NCI-H2081 (cell line): ENCODE measurements around the gene MMP21.

ENCODE experiments used
- DNase-seq, 2 experiments: peaks; one replicate each; lab custom pipeline; 2025; lab: John Stamatoyannopoulos, UW

The MMP21 gene

DNA sequence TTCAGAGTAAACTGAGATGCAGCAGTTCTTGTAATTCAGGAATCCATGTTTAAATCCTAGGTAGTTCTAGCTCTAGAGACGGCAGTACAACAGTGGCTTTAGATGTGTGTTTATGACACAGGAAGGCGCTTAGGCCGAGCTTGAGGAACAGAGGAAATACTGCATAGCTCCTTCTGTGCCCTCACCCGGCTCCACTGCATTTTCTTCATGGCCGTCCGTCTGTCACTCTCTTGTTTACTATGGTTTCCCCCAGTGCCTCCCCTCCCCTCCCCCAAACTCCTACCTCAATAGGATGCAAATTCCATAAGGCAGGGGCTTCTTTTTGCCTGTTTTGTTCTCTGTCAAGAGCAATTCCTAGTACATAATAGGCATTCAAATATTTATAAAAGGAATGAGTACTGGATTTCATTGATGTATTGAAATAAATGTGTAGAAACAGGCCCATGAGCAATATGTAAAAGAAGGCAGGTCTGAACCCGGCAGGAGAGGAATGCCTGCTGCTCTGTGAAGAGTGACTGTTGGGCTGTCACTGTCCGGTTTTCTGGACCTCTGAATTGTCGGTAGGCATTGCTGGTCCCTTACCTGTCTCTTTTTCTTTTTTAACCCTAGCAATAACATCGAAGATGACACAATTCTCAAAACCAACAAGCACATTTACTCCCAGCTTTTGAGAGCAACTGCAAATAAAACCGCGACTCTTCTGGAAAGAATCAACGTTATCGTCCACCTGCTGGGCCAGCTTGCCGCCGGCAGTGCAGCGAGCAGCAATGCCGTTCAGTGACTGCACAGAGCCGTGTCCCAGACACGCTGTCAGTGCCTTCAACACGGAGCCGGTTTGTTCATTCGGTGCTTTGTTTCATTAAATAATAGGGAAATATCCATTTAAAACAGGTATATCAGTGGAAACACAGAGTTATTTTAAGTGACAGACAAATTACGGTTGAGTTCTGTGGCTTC lies 12.7 kb downstream of the MMP21 start:
- DNase-seq: no peak

DNA sequence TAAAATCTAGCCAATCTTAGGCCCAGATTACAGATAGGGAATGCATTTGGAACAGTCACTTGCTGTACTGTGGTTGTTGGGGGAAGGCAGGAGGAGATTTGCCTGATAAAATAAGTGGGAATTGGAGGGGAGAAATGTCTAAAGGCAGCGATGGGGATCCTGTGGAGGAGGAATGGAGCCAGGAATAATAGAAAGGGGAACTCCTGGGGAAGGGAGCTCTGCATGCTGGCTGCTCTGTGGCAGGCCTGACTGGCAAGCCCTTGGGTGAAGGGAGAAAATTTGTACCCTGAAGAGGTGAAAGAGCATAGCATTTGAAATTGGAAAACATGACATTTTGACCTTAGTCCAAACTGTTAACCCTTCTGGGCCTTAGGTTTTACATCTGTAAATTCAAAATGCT lies 13.7 kb downstream of the MMP21 start:
- DNase-seq: no peak

DNA sequence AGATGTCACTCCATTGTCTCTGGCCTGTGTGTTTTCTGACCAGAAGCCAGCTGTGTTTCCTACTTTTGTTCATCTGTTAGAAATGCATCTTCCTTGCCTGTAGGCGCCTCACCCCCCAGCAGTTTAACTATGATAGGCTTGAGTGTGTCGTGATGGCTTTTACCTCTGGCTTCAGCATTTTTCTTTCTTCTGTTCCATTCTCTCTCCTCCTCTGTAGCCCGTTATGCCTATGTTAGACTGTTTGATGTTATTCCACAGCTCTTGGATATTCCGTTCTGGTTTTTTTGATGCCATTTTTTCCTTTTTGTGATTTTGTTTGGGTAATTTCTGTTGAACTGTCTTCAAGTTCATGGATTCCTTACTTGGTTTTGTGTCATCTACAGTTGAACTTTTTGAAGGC lies 17.9 kb downstream of the MMP21 start:
- no peak for DNase-seq

DNA sequence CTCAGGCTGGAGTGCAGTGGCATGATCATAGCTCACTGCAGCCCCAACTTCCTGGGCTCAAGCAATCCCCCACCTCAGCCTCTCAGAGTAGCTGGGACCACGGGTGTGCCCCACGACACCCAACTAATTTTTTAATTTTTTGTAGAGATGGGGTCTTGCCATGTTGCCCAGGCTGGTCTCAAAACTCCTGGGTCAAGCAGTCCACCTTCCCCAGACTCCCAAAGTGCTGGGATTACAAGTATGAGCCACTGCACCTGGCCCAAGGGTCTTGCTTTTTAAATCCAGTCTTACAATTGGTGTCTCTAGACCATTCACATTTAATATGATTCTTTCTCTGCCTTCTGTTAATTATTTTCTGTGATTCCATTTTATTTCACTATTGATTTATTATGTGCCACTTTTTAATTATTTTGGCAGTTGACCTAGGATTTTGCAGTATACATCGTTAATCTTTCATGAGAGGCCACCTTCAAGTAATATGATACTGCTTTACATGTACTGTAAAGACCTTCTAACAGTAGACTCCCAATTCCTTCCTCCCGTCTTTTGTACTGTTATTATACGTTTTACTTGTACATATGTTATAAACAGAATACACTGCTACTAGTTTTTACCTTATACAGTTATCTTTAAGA lies 18.7 kb downstream of the MMP21 start:
- peak in 1 of 2 experiments; percentile 5 for DNase-seq

DNA sequence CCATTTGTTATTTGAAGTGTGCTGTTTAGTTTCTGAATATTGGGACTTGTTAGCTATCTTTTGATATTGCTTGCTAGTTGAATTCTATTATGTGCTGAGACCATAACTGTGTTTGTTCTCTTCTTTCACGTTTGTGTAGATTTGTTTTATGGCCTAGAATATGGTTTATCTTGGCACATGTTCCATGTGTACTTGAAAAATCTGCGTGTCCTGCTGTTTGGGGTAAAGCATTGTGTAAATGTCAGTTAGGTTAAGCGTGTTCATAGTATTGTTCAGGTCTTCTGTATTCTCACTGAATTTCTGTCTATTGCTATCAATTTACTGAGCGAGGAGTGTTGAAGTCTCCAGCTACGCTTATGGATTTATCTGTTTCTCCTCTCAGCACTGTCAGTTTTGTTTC lies 19.4 kb downstream of the MMP21 start:
- DNase-seq: peak; percentile 33 to 80

DNA sequence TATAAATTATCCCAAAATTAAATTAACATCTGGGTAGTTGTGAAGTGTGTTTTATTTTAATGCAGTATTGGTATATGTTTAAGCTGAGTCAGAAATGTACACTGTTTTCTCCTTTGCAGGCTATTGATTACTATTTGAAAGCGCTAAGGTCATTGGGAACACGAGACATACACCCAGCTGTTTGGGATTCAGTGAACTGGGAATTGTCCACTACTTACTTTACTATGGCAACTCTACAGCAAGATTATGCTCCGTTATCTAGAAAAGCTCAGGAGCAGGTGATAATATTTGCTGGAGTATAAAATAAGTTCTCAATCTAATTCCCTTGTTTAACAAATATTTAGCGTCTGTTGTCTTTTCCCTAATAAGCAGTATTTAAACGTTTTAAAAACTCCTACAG lies 28.2 kb downstream of the MMP21 start:
- DNase-seq: no peak

DNA sequence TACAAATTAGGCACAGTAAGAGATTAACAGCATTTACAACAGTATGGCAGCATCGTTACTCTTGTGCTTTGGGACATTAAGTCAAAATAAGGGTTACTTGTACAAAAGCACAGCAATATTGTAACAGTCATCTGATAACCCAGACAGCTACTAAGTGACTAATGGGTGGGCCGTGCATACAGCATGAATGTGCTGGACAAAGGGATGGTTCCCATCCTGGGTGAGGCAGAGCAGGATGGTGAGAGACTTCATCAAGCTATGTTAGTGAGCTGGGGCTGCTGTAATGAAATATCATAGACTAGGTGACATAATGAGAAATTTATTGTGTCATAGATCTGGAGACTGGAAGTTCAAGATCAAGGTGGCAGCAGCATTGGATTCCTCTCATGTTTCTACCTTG lies 30.7 kb downstream of the MMP21 start:
- no peak for DNase-seq

DNA sequence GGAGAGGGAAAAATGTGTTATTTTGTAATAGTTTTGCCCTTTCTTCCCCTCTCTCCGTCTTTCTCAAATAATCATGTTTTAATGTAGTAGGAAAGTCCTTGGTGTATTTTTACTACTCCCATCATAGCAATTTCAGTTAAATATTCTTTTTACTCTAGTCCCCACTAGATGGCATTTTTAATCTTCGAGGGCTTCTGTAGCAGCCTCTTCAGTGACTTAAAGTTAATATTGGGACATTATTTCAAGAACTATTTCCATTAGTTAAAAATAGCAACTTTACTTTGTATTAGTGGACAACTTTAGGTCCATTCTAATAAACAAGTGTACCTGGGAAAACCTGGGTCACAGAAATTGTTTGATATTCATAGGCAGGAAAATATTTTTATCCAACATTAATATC lies 33.2 kb downstream of the MMP21 start:
- DNase-seq: no peak

DNA sequence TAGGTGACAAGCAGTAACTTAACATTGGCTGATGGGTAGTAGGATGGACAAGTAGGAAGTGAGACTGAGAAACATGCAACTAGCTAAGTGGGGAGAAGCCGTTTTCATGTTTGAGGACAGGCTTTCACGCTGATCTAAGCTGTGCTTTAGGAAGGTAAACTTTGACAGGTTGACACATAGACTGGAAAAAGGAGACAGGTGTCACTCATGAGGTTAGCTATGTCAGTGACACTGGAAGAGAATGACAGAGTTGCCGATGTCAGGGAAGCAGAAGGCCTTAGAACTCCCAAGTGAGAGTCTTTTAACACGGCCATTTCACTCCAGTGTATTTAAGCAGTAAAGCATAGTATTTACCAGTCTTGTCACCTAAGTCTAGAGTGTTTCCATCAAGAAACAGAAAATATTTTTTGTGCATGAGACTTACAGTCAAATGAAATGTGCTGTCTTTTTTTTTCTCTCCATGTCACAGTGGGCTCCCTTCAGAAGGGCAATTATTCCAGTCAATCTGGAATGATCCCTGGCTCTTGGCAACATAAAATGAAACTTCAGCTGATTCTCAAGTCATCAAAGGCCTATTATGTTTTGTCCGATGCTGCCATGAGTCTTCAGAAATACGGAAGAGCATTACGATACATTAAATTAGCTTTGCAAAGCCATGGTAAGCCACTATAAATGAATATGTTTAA lies 35.5 kb downstream of the MMP21 start:
- DNase-seq: no peak

DNA sequence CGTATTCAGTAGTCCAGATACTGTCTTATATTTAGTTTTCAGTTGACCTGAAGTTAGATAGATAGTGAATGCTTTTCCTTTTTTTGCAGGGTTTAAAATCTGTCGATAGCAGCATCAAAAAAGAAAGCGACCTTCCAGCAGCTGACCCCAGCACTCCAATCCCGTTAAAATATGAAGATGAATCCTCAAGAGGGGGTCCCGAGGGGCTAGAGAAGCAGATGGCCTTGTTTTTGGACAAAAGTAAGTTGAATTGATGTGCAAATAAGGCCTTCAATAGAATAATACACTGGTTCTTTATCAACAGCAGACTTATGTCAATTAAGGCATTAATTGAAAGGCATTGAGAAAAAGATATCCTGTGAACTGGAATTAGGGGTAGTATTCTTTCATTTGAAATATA lies 37.4 kb downstream of the MMP21 start:
- DNase-seq: no peak

DNA sequence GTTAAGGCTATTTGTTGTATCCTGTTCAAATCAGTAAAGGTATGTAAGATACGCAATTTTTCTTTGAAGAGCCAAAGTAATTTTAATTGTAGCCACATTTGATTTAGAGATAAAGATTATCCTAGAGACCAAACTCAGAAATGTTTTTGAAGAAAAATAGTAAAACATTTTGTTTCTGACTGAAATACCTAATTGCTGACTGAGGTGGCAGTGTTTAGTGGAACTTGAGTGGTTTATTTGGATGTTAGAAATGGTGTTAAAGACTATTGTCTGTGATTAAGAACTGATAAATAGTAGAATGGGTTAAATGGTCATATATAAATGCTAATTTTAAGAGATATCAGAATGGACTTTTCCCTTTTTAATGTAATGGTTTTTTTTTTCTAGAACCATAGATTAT lies 40.8 kb downstream of the MMP21 start:
- DNase-seq: no peak

DNA sequence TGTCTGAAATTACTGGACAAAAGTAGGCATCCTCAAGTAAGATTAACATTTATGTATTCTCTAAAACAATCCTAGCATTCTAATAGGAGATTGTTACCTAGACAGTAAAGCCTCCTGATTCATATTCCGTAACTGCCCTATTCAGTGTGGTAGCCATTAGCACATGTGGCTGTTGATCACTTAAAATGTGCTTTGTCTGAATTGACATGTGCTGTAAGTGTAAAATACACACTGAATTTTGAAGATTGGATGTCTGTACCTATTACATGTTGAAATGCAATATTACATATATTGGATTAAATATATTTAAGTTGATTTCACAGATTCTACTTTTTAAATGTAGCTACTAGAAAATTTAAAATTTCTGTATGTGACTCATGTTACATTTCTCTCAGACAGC lies 41.5 kb downstream of the MMP21 start:
- no peak for DNase-seq

DNA sequence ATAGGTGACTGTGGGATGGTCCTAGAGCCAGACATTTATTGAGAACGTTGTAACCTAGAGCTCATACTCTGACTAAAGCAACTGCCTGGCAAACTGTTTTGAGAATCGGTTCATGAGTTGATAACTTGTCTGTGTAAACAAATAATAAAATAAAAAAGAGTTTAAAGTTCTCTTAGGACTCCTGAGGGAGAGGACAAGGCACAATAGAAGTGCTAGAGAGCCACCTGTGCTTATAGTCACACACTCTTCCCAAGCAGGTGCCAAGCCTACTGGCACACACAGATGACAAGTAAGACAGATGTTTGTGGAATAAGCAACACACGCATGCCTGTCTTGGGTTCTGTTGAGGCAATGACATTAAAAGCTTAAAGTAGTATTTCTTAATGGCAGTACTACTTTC lies 48.2 kb downstream of the MMP21 start:
- DNase-seq: no peak

DNA sequence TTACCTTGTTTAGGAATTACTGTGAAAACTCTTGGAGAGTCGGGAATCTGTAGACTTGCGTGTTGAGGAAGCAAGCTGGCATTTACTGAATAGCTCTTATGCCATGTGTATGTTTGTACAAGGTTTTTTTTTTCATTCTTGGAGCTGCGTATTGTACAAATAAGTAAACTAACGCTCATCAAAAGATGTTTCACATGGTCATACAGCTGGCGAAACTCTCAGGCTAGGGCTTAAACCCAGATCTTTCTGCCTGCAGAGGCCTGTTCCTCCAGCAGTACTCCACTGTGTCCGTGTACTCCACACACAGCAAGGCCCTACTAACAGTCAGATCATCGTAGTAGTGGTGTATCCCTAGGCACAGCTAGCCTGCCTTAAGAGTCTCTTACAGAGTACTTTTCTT lies 48.7 kb downstream of the MMP21 start:
- DNase-seq: no peak

DNA sequence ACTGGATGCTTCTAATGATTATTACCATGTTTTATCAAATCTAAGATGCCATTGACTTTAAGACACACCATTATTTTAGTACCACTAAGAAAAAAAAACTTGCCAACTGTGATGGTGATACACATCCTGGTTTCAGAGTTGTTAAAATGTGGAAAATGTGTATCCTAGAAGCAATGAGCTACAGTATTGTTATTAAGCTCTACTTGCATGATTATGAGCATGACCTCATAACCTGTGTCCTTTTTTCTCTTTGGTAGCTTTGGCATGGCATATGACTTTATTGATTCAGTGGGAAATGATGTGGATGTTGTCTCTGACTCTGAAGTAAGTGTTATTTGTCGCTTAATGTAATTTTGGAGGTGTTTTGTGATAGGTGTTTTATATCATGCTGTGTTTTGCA lies 52.8 kb downstream of the MMP21 start:
- no peak for DNase-seq

DNA sequence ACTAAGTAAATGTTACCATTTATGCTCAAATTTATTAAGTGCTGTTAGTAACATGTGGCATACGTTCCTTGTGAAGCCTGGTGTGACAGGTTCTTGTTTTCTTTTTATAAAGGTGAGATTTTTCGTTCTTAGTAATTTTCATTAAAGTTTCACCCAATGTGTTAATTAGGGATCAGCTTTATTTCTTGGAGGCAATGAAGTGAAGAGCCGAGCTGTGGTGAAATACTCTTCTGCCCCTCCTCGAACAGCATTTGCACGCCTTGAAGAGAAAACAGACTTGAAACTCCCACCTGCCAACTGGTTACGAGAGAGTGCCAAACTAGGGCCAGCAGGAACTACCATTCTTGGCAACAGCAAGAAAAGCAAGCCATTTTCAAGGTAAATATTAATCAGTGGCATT lies 54.6 kb downstream of the MMP21 start:
- peak in 1 of 2 experiments; percentile 7 for DNase-seq

DNA sequence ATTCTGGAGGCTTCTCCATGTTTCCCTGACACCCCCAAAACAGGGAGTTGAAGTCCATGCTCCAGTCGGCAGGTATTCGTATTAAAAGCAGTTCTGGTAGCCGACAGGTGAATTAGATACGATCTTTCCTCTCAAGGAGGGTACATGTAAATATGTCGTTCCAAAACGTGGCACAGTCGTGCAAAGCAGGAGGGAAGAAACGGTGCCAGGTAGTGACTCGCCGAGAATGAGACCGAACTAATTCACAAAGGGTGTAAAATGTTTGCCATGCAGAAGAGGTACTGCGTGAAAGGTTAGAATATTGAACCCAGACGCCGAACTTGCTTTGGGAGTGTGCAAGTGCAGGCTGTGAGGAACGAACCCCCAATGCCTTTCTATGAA lies 55.6 kb downstream of the MMP21 start:
- no peak for DNase-seq

DNA sequence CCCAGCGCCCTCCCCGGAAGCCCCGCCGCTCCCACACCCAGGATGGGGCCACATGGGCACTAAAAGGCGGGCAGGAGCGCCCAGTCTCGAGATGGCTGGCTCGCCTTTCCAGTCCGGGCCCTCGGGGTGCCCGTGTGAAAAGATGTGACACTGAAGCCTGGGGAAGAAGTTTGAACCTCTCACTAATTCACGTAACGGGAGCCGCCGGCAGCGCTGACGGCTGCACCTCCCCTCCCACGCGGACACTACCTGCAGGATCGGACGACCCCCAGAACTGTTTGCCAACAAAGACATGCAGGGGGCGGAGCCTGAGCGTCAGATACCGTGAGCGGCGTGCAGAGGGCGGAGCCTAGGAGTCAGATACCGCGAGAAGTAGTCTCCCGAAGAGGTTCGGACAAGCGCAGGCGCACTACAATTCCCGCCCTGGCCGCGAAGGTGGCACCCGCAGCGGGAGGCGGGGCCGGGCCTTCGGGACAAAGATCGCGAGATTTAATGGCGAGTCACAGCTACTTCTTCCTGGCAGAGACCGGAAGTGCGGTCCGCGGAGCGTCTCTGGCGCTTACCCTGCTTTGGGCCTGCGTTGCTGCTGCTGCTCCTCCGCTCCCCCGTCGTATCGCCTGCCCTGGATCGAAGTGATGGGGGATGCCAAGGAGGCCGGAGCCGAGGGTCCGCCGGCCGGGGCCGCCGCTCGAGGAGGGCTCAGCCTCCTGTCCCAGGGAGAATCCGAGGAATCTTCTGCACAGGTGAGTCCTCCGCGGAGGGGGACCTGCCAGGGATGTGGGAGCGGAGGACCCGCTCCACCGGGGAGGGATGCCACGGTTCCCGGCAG lies 56.2 kb downstream of the MMP21 start, which contains the start of gene EDRF1:
Gene EDRF1, plus strand, starts transcription at position 537 of the 829 bp plus-strand sequence. Its CDS starts 99 bp downstream, at position 636.
- DNase-seq: peak; percentile 97
